ENCODE results near the gene USP34. TPM values are rescaled to one million over a fixed set of nuclear protein-coding genes. Genes with fewer than 3 reads are reported as not detected.

Gene USP34
- total and polyA plus RNA-seq, 2 donors (not counting 1 experiment from before 2014, with no cell fraction given) = 52.4 to 129 TPM

GRCh38 chr2:61368687-61369665 lies 101.9 kb downstream of the USP34 start:
- Histone ChIP-seq H3K27me3 (ENCODE audit: control insufficient read depth, insufficient read depth, low read length) (no peaks in the 10 kb centered on the region), H3K9ac (ENCODE audit: insufficient read depth, low read length) (no peak overlapping the region), H4K20me1 (ENCODE audit: control insufficient read depth, extremely low read depth, insufficient read depth, low read length) (no peaks in the 10 kb centered on the region), H2AFZ (ENCODE audit: low read length) (no peak overlapping the region), H3K4me2 (ENCODE audit: extremely low read depth, insufficient read depth, low read length) (no peak overlapping the region), H3K4me3 (replicated peaks in 1 of 4; ENCODE audit: control extremely low read depth in 1 of 4, insufficient read depth in 1 of 4, low read depth in 3 of 4, low read length in 4 of 4) (no peak overlapping the region), H3K27ac (ENCODE audit: insufficient read depth, low read length) (no peak overlapping the region), H3K79me2 (ENCODE audit: control insufficient read depth, insufficient read depth, low read length) (peaks cover 2% of the 10 kb centered on the region), H3K4me1 (ENCODE audit: control insufficient read depth, extremely low read depth, insufficient read depth, low read length) (no peaks in the 10 kb centered on the region), H3K9me3 (ENCODE audit: control insufficient read depth, insufficient read depth, low read depth, low read length) (no peaks in the 10 kb centered on the region), H3K36me3 (ENCODE audit: control insufficient read depth, insufficient read depth, low read length) (peaks cover 2% of the 10 kb centered on the region)
- TF ChIP-seq EZH2 (IDR thresholded peaks at IDR 0.05; ENCODE audit: low read length, missing control alignments) (no peak), CTCF (conservative IDR thresholded peaks at IDR 0.05 in 1 of 2, IDR thresholded peaks at IDR 0.05 in 1 of 2; ENCODE audit: low read depth in 1 of 2, low read length in 2 of 2) (no peak)
- peak in 1 of 2 donors; percentile 72 for DNase-seq (ENCODE audit: low read depth in 2 of 2)

GRCh38 chr2:61367177-61367576 lies 103.7 kb downstream of the USP34 start:
- H3K79me2 ChIP-seq (ENCODE audit: control insufficient read depth, insufficient read depth, low read length) = no peaks in the 10 kb centered on the region
- H4K20me1 ChIP-seq (ENCODE audit: control insufficient read depth, extremely low read depth, insufficient read depth, low read length) = no peaks in the 10 kb centered on the region
- H3K4me3 ChIP-seq (replicated peaks in 1 of 4; ENCODE audit: control extremely low read depth in 1 of 4, insufficient read depth in 1 of 4, low read depth in 3 of 4, low read length in 4 of 4) = no peak overlapping the region
- H3K27me3 ChIP-seq (ENCODE audit: control insufficient read depth, insufficient read depth, low read length) = no peaks in the 10 kb centered on the region
- no peak overlapping the region for H3K9ac ChIP-seq (ENCODE audit: insufficient read depth, low read length)
- H3K4me1 ChIP-seq (ENCODE audit: control insufficient read depth, extremely low read depth, insufficient read depth, low read length) = no peaks in the 10 kb centered on the region
- no peak overlapping the region for H2AFZ ChIP-seq (ENCODE audit: low read length)
- TF ChIP-seq CTCF (conservative IDR thresholded peaks at IDR 0.05 in 1 of 2, IDR thresholded peaks at IDR 0.05 in 1 of 2; ENCODE audit: low read depth in 1 of 2, low read length in 2 of 2) = no peak
- TF ChIP-seq EZH2 (IDR thresholded peaks at IDR 0.05; ENCODE audit: low read length, missing control alignments) = no peak
- H3K27ac ChIP-seq (ENCODE audit: insufficient read depth, low read length) = no peak overlapping the region
- DNase-seq (ENCODE audit: low read depth in 2 of 2) = no peak
- H3K36me3 ChIP-seq (ENCODE audit: control insufficient read depth, insufficient read depth, low read length) = peaks cover 2% of the 10 kb centered on the region
- H3K9me3 ChIP-seq (ENCODE audit: control insufficient read depth, insufficient read depth, low read depth, low read length) = no peaks in the 10 kb centered on the region
- no peak overlapping the region for H3K4me2 ChIP-seq (ENCODE audit: extremely low read depth, insufficient read depth, low read length)

GRCh38 chr2:61363580-61363979 lies 107.3 kb downstream of the USP34 start:
- Histone ChIP-seq H3K79me2 (ENCODE audit: control insufficient read depth, insufficient read depth, low read length) (peaks cover 8% of the 10 kb centered on the region), H3K4me2 (ENCODE audit: extremely low read depth, insufficient read depth, low read length) (no peak overlapping the region), H3K9me3 (ENCODE audit: control insufficient read depth, insufficient read depth, low read depth, low read length) (no peaks in the 10 kb centered on the region), H3K27ac (ENCODE audit: insufficient read depth, low read length) (no peak overlapping the region), H3K36me3 (ENCODE audit: control insufficient read depth, insufficient read depth, low read length) (no peaks in the 10 kb centered on the region), H2AFZ (ENCODE audit: low read length) (no peak overlapping the region), H3K4me3 (replicated peaks in 1 of 4; ENCODE audit: control extremely low read depth in 1 of 4, insufficient read depth in 1 of 4, low read depth in 3 of 4, low read length in 4 of 4) (no peak overlapping the region), H3K27me3 (ENCODE audit: control insufficient read depth, insufficient read depth, low read length) (no peaks in the 10 kb centered on the region), H4K20me1 (ENCODE audit: control insufficient read depth, extremely low read depth, insufficient read depth, low read length) (no peaks in the 10 kb centered on the region), H3K9ac (ENCODE audit: insufficient read depth, low read length) (no peak overlapping the region), H3K4me1 (ENCODE audit: control insufficient read depth, extremely low read depth, insufficient read depth, low read length) (no peaks in the 10 kb centered on the region)
- no peak for DNase-seq (ENCODE audit: low read depth in 2 of 2)
- no peak for TF ChIP-seq EZH2 (IDR thresholded peaks at IDR 0.05; ENCODE audit: low read length, missing control alignments)
- TF ChIP-seq CTCF (conservative IDR thresholded peaks at IDR 0.05 in 1 of 2, IDR thresholded peaks at IDR 0.05 in 1 of 2; ENCODE audit: low read depth in 1 of 2, low read length in 2 of 2) = no peak
